HEK293T (cell line): ENCODE results near the gene LCLAT1.

Experiments
- CTCF ChIA-PET: fragments of 350-600 bp; formaldehyde crosslinking; extraction: SDS; loops from one replicate; lab custom pipeline; 2021; ENCODE audit warnings: antibody characterized with exemption, inconsistent platforms; lab: Yijun Ruan, JAX
- POLR2A ChIA-PET: fragments of 350-600 bp; formaldehyde crosslinking; extraction: SDS; loops from one replicate; lab custom pipeline; 2020; ENCODE audit warnings: antibody characterized with exemption, inconsistent platforms; lab: Yijun Ruan, JAX
- DNase-seq: peaks from one replicate; pipeline ENCODE4 v3.0.0; 2012; ENCODE audit warnings: mixed read lengths; ENCODE audit errors: extremely low spot score
- ARNT ChIP-seq: fragments of 450-650 bp; IDR thresholded peaks from 2 replicates; pipeline ENCODE4 v1.6.1; 2017; ENCODE audit warnings: mild to moderate bottlenecking
- BHLHE40 ChIP-seq: fragments of 450-650 bp; IDR thresholded peaks from 2 replicates; pipeline ENCODE4 v1.6.1; 2016; ENCODE audit warnings: mild to moderate bottlenecking, moderate library complexity, borderline replicate concordance
- CTBP1 ChIP-seq: fragments of 450-650 bp; IDR thresholded peaks from 2 replicates; pipeline ENCODE4 v1.6.1; 2016; ENCODE audit warnings: borderline replicate concordance
- ELF4 ChIP-seq: fragments of 450-650 bp; IDR thresholded peaks from 2 replicates; pipeline ENCODE4 v1.6.1; 2017; ENCODE audit warnings: antibody characterized with exemption
- FOXA1 ChIP-seq: fragments of 450-650 bp; IDR thresholded peaks from 2 replicates; pipeline ENCODE4 v1.6.1; 2016; ENCODE audit warnings: mild to moderate bottlenecking
- FOXK2 ChIP-seq: fragments of 450-650 bp; IDR thresholded peaks from 2 replicates; pipeline ENCODE4 v1.6.1; 2016; ENCODE audit warnings: mild to moderate bottlenecking
- FOXM1 ChIP-seq: fragments of 450-650 bp; IDR thresholded peaks from 2 replicates; pipeline ENCODE4 v1.6.1; 2017; ENCODE audit warnings: mild to moderate bottlenecking, borderline replicate concordance
- HDGF ChIP-seq: fragments of 450-650 bp; IDR thresholded peaks from 2 replicates; pipeline ENCODE4 v1.6.1; 2017; ENCODE audit warnings: antibody characterized with exemption, borderline replicate concordance
- L3MBTL2 ChIP-seq: fragments of 450-650 bp; conservative IDR thresholded peaks from 2 replicates; pipeline ENCODE4 v1.6.1; 2016; ENCODE audit warnings: mild to moderate bottlenecking
- LEF1 ChIP-seq: fragments of 450-650 bp; IDR thresholded peaks from 2 replicates; pipeline ENCODE4 v1.6.1; 2017; ENCODE audit warnings: mild to moderate bottlenecking, borderline replicate concordance
- NFRKB ChIP-seq: fragments of 450-650 bp; IDR thresholded peaks from 2 replicates; pipeline ENCODE4 v1.6.1; 2016; ENCODE audit warnings: mild to moderate bottlenecking, moderate library complexity
- SP1 ChIP-seq: fragments of 450-650 bp; IDR thresholded peaks from 2 replicates; pipeline ENCODE4 v1.6.1; 2017
- SUZ12 ChIP-seq: fragments of 450-650 bp; IDR thresholded peaks from 2 replicates; pipeline ENCODE4 v1.6.1; 2016; ENCODE audit warnings: mild to moderate bottlenecking
- TARDBP ChIP-seq: fragments of 450-650 bp; IDR thresholded peaks from 2 replicates; pipeline ENCODE4 v1.6.1; 2016
- ZNF384 ChIP-seq: fragments of 450-650 bp; IDR thresholded peaks from 2 replicates; pipeline ENCODE4 v1.6.1; 2016
- TF ChIP-seq, protein P1 (sequence below): fragments of 450-650 bp; IDR thresholded peaks from 2 replicates; pipeline ENCODE4 v1.6.1; 2016

LCLAT1 gene

DNA sequence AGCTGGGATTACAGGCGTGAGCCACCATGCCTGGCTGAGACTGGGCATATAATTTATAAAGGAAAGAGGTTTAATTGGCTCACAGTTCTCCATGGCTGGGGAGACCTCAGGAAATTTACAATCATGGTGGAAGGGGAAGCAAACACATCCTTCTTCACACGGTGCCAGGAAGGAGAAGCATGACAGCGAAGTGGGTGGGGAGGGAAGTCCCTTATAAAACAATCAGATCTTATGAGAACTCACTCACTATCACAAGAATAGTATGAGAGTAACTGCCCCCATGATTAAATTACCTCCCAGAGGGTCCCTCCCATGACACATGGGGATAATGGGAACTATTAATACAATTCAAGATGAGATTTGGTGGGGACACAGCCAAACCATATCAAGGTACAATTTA, 7.8 kb upstream of the LCLAT1 start:
- no peak for DNase-seq
- TF ChIP-seq ZNF384: no peak
- no peak for TF ChIP-seq ARNT
- no peak for TF ChIP-seq HDGF
- TF ChIP-seq ELF4: no peak
- no peak for TF ChIP-seq BHLHE40
- TF ChIP-seq TARDBP: no peak
- TF ChIP-seq SUZ12: no peak
- TF ChIP-seq CTBP1: no peak
- no peak for TF ChIP-seq L3MBTL2
- no peak for TF ChIP-seq LEF1
- TF ChIP-seq SP1: no peak
- TF ChIP-seq FOXA1: no peak
- no peak for TF ChIP-seq FOXK2
- TF ChIP-seq, protein P1, sequence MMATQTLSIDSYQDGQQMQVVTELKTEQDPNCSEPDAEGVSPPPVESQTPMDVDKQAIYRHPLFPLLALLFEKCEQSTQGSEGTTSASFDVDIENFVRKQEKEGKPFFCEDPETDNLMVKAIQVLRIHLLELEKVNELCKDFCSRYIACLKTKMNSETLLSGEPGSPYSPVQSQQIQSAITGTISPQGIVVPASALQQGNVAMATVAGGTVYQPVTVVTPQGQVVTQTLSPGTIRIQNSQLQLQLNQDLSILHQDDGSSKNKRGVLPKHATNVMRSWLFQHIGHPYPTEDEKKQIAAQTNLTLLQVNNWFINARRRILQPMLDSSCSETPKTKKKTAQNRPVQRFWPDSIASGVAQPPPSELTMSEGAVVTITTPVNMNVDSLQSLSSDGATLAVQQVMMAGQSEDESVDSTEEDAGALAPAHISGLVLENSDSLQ: no peak
- TF ChIP-seq FOXM1: no peak
- no peak for TF ChIP-seq NFRKB
- ChIA-PET POLR2A (no interaction called here), CTCF (no interaction called here)

DNA sequence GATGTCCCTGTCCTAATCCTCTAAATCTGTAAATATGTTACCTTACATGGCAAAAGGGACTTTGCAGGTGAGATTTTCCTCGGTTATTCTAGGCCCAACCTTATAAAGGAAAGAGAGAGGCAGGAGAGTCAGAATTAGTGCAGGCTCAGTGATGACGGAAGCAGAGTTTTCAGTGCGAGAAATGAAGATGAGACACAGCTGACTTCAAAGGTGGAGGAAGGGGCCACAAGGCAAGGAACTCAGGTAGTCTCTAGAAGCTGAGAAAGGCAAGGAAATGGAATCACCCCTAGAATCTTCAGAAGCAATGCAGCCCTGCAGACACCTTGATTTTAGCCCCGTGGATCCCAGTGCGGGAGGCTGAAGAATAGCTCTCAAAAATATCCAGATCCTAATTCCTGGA, 7.2 kb upstream of the LCLAT1 start:
- CTCF ChIA-PET: no interaction called here
- no peak for TF ChIP-seq FOXM1
- no peak for TF ChIP-seq L3MBTL2
- no peak for TF ChIP-seq TARDBP
- POLR2A ChIA-PET: no interaction called here

DNA sequence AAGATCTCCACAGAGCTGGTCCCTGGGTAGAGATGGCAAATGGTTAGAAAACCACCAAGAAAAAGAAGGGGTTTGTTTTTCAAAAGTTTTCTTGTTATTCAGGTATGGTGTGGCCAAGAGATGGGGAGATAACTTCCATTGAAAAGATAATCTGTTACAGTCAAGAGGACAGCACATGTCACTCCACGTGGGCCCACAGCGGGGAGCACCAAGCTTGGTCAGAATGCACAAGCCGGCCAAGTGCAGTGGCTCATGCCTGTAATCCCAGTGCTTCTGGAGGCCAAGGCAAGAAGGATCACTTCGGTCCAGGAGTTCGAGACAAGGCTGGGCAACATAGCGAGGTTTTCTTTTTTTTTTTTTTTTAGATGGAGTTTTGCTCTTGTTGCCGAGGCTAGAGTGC, 6.0 kb upstream of the LCLAT1 start:
- CTCF ChIA-PET: no interaction called here
- POLR2A ChIA-PET: no interaction called here
- DNase-seq: no peak
- TF ChIP-seq TARDBP: no peak
- no peak for TF ChIP-seq L3MBTL2
- no peak for TF ChIP-seq SP1
- no peak for TF ChIP-seq FOXA1
- TF ChIP-seq FOXM1: no peak
- no peak for TF ChIP-seq ARNT
- TF ChIP-seq, protein P1: no peak
- TF ChIP-seq ZNF384: no peak
- no peak for TF ChIP-seq BHLHE40
- no peak for TF ChIP-seq HDGF
- no peak for TF ChIP-seq LEF1
- TF ChIP-seq CTBP1: no peak
- TF ChIP-seq FOXK2: no peak
- no peak for TF ChIP-seq ELF4
- TF ChIP-seq NFRKB: no peak

More for the DNA sequence above, 7.2 kb upstream of the LCLAT1 start:
- DNase-seq: no peak

DNA sequence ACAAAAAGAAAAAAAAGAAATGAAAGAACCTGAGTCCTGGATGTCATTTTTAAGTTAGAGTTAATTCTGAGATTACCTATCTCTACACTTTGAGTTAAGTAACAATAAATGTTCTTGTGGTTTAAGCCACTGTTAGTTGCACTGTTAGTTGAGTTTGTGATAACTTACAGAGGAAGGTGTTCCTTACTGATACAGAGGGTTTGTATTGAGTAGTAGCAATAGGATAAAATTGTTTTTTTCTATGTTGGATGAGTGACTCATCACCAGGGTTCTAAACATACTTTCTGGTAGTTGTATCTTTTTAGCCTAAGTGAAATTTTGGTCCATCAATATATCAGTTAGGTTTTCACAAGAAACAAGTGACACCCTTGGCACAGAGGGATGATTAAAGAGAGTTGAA, 4.0 kb upstream of the LCLAT1 start:
- ChIA-PET CTCF (no interaction called here), POLR2A (no interaction called here)
- TF ChIP-seq CTBP1 (no peak), BHLHE40 (no peak), ELF4 (no peak), FOXA1 (no peak), NFRKB (no peak), LEF1 (no peak), L3MBTL2 (no peak), SUZ12 (no peak)
- TF ChIP-seq, protein P1: no peak
- no peak for DNase-seq

DNA sequence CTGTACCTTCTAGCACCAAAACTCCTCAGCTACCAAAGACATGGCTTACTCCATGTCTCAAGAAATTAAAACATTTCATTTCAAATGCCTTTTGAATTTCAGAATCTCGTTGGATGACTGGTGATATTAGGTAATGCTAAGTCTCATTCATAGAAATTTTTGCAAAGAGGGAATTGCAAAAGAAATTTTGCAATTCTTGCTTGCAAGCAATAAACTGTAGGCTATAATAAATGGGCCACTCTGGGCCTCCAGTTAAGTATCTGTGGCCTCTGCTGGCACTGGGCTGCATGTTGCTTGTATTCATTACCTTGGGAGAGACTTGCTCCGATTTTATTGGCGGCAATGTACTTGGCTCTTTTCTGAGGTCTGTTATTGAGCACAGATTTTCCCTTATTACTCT, 2.8 kb upstream of the LCLAT1 start:
- TF ChIP-seq HDGF (no peak), CTBP1 (no peak), FOXA1 (no peak), SP1 (no peak), ELF4 (no peak), SUZ12 (no peak), L3MBTL2 (no peak), FOXM1 (no peak), ZNF384 (no peak), LEF1 (no peak), TARDBP (no peak), BHLHE40 (no peak), FOXK2 (no peak), NFRKB (no peak), ARNT (no peak)
- TF ChIP-seq, protein P1: no peak
- ChIA-PET CTCF (no interaction called here), POLR2A (no interaction called here)
- DNase-seq: no peak

DNA sequence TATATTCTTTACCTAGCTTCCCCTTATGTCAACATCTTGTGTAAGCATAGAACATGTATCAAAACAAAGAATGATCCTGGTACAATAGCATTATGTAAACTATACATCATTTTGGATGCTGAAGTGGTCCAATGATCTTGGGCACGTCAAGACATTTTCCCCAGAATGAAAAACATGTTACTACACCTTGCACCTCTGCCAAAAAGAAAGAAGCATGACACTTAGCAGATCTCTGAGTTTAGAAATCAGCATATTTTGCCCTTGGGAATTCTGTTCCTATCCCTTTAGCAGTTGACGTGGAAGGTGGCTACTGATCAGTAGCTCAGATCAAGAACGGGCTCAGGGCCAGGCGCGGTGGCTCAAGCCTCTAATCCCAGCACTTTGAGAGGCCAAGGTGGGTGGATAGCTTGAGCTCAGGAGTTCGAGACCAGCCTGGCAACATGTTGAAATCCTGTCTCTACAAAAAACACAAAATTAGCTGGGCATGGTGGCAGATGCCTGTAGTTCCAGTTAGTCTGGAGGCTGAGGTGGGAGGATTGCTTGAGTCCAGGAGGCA, 1.7 kb upstream of the LCLAT1 start:
- DNase-seq: no peak
- CTCF ChIA-PET: no interaction called here
- POLR2A ChIA-PET: interaction anchor here (1.2 kb wide), 1 partner anchor 9 kb away, joined by 4 read pairs; no protein-coding TSS in a partner anchor
- TF ChIP-seq, protein P1: no peak
- TF ChIP-seq FOXA1 (no peak), ARNT (no peak), BHLHE40 (no peak), SP1 (no peak)
